ENCODE measurements around the gene EDIL3. TPM values are rescaled to one million over a fixed set of nuclear protein-coding genes. Genes with fewer than 3 reads are reported as not detected.

Gene EDIL3
- total and polyA plus RNA-seq, 2 donors (not counting 1 experiment from before 2014, with no cell fraction given): not detected

GRCh38 chr5:83917261-83917908 lies 467.3 kb downstream of the EDIL3 start:
- TF ChIP-seq EZH2 (IDR thresholded peaks at IDR 0.05; ENCODE audit: borderline replicate concordance, insufficient read depth, low read depth, low read length, poor library complexity, severe bottlenecking) (no peak), CTCF (IDR thresholded peaks at IDR 0.05) (no peak)
- Histone ChIP-seq H3K4me3 (ENCODE audit: control extremely low read depth in 1 of 5, extremely low read depth in 1 of 5, insufficient read depth in 1 of 5, low read depth in 2 of 5, low read length in 4 of 5) (no peak overlapping the region), H4K20me1 (ENCODE audit: control insufficient read depth, insufficient read depth, low read length, poor library complexity, severe bottlenecking) (no peaks in the 10 kb centered on the region), H3K9ac (ENCODE audit: low read length) (no peak overlapping the region), H3K27ac (ENCODE audit: low read length in 2 of 2) (no peak overlapping the region), H3K4me2 (replicated peaks; ENCODE audit: low read depth, low read length, poor library complexity, severe bottlenecking) (no peak overlapping the region), H3K4me1 (ENCODE audit: control insufficient read depth in 2 of 2, insufficient read depth in 2 of 2, low read length in 2 of 2) (no peaks in the 10 kb centered on the region), H3K79me2 (ENCODE audit: control insufficient read depth, insufficient read depth, low read length) (no peaks in the 10 kb centered on the region), H3K27me3 (replicated peaks in 1 of 4; ENCODE audit: control extremely low read depth in 1 of 4, control insufficient read depth in 3 of 4, insufficient read depth in 4 of 4, low read length in 3 of 4) (no peaks in the 10 kb centered on the region), H3K9me3 (ENCODE audit: control extremely low read depth in 1 of 3, control insufficient read depth in 2 of 3, insufficient read depth in 1 of 3, low read length in 2 of 3) (no peaks in the 10 kb centered on the region), H2AFZ (ENCODE audit: insufficient read depth, low read depth, low read length, poor library complexity, severe bottlenecking) (no peak overlapping the region), H3K36me3 (replicated peaks in 1 of 2; ENCODE audit: control extremely low read depth in 1 of 2, control insufficient read depth in 1 of 2, extremely low read depth in 1 of 2, insufficient read depth in 2 of 2, low read length in 1 of 2) (no peaks in the 10 kb centered on the region)
- Mint-ChIP-seq H3K27me3 (no peaks in the 10 kb centered on the region), H3K27ac (no peak overlapping the region), H3K4me3 (no peak overlapping the region), H3K4me1 (no peaks in the 10 kb centered on the region), H3K9me3 (ENCODE audit: insufficient read depth) (peaks cover 2% of the 10 kb centered on the region)
- intact Hi-C loops (cut with micrococcal nuclease): no loop called here
- ChIA-PET CTCF (interaction anchor here (1.1 kb wide), 1 partner anchor 10 kb away, joined by 5 read pairs; no protein-coding TSS in a partner anchor), POLR2A (no interaction called here)
- ATAC-seq (ENCODE audit: low read depth) (no peak), DNase-seq (no peak)
- 93% methylated on average over 2 of the region's 4 CpGs for WGBS (ENCODE audit: insufficient coverage)

GRCh38 chr5:83914662-83915418 lies 469.8 kb downstream of the EDIL3 start:
- TF ChIP-seq CTCF (IDR thresholded peaks at IDR 0.05): no peak
- no peak for TF ChIP-seq EZH2 (IDR thresholded peaks at IDR 0.05; ENCODE audit: borderline replicate concordance, insufficient read depth, low read depth, low read length, poor library complexity, severe bottlenecking)
- no peaks in the 10 kb centered on the region for H3K4me1 Mint-ChIP-seq
- no peak overlapping the region for H3K4me3 ChIP-seq (ENCODE audit: control extremely low read depth in 1 of 5, extremely low read depth in 1 of 5, insufficient read depth in 1 of 5, low read depth in 2 of 5, low read length in 4 of 5)
- intact Hi-C loops (cut with micrococcal nuclease): no loop called here
- H3K79me2 ChIP-seq (ENCODE audit: control insufficient read depth, insufficient read depth, low read length): no peaks in the 10 kb centered on the region
- H3K27ac ChIP-seq (ENCODE audit: low read length in 2 of 2): no peak overlapping the region
- no peaks in the 10 kb centered on the region for H3K9me3 ChIP-seq (ENCODE audit: control extremely low read depth in 1 of 3, control insufficient read depth in 2 of 3, insufficient read depth in 1 of 3, low read length in 2 of 3)
- ChIA-PET CTCF (interaction anchor here (1.1 kb wide), 2 partner anchors 9 to 13 kb away, joined by 3 read pairs; no protein-coding TSS in a partner anchor), POLR2A (no interaction called here)
- H3K9me3 Mint-ChIP-seq (ENCODE audit: insufficient read depth): no peaks in the 10 kb centered on the region
- no peak overlapping the region for H2AFZ ChIP-seq (ENCODE audit: insufficient read depth, low read depth, low read length, poor library complexity, severe bottlenecking)
- H3K27me3 ChIP-seq (replicated peaks in 1 of 4; ENCODE audit: control extremely low read depth in 1 of 4, control insufficient read depth in 3 of 4, insufficient read depth in 4 of 4, low read length in 3 of 4): no peaks in the 10 kb centered on the region
- WGBS (ENCODE audit: insufficient coverage): 93% methylated on average over 2 of the region's 4 CpGs
- no peaks in the 10 kb centered on the region for H3K27me3 Mint-ChIP-seq
- H3K4me1 ChIP-seq (ENCODE audit: control insufficient read depth in 2 of 2, insufficient read depth in 2 of 2, low read length in 2 of 2): no peaks in the 10 kb centered on the region
- no peak overlapping the region for H3K4me2 ChIP-seq (replicated peaks; ENCODE audit: low read depth, low read length, poor library complexity, severe bottlenecking)
- DNase-seq: no peak
- no peak for ATAC-seq (ENCODE audit: low read depth)
- H3K36me3 ChIP-seq (replicated peaks in 1 of 2; ENCODE audit: control extremely low read depth in 1 of 2, control insufficient read depth in 1 of 2, extremely low read depth in 1 of 2, insufficient read depth in 2 of 2, low read length in 1 of 2): no peaks in the 10 kb centered on the region
- H3K4me3 Mint-ChIP-seq: no peak overlapping the region
- H3K27ac Mint-ChIP-seq: no peak overlapping the region
- H3K9ac ChIP-seq (ENCODE audit: low read length): no peak overlapping the region
- H4K20me1 ChIP-seq (ENCODE audit: control insufficient read depth, insufficient read depth, low read length, poor library complexity, severe bottlenecking): no peaks in the 10 kb centered on the region

Data from B cell (primary cell).